ENCODE results near the gene TSR2. TPM values are rescaled to one million over a fixed set of nuclear protein-coding genes. Genes with fewer than 3 reads are reported as not detected.
A peak's percentile ranks its signal among the peaks of the same experiment; 100 is the strongest.

The TSR2 gene
- total and polyA plus RNA-seq, 2 of the 13 experiments (the other 11 are each of a cell fraction or from before 2014, with no cell fraction given) = 10.9 to 35.5 TPM

GRCh38 chrX:54439960-54440871 is at the start of gene TSR2 (continued):
- no peak for TF ChIP-seq FUBP1 (CRISPR knock-in tag; IDR thresholded peaks at IDR 0.05; ENCODE audit: borderline replicate concordance)
- TF ChIP-seq ARID4A (CRISPR knock-in tag; IDR thresholded peaks at IDR 0.05; ENCODE audit: borderline replicate concordance) = peak; percentile 72; the same call in 1 of the 2 replicates
- no peak for TF ChIP-seq ZNF713 (CRISPR knock-in tag; IDR thresholded peaks at IDR 0.05)
- peak; percentile 62; the same call in 1 of the 2 replicates for TF ChIP-seq IRF2 (CRISPR knock-in tag; IDR thresholded peaks at IDR 0.05)
- peak; percentile 95 for TF ChIP-seq YY1 (IDR thresholded peaks at IDR 0.05; ENCODE audit: insufficient read depth, insufficient replicate concordance, low read depth, low read length)
- TF ChIP-seq TFDP1 (CRISPR knock-in tag; IDR thresholded peaks at IDR 0.05; ENCODE audit: borderline replicate concordance) = peak; percentile 71; the same call in 1 of the 2 replicates
- peak; percentile 46 for TF ChIP-seq ELF3 (CRISPR knock-in tag; IDR thresholded peaks at IDR 0.05)
- TF ChIP-seq MIXL1 (CRISPR knock-in tag; IDR thresholded peaks at IDR 0.05) = peak; percentile 70; the same call in 1 of the 2 replicates
- peak; percentile 64 for TF ChIP-seq ZNF687 (CRISPR knock-in tag; IDR thresholded peaks at IDR 0.05)
- peak; percentile 92 for TF ChIP-seq SRF (IDR thresholded peaks at IDR 0.05; ENCODE audit: low read depth, low read length)
- no peak for TF ChIP-seq NFRKB (IDR thresholded peaks at IDR 0.05)
- 0 out of 2 replicates have a peak, but pooled peaks have one; percentile 41 for TF ChIP-seq TMF1 (CRISPR knock-in tag; IDR thresholded peaks at IDR 0.05; ENCODE audit: low read depth)
- no peak for TF ChIP-seq ZNF607 (CRISPR knock-in tag; IDR thresholded peaks at IDR 0.05; ENCODE audit: borderline replicate concordance)
- TF ChIP-seq TFDP2 (CRISPR knock-in tag; IDR thresholded peaks at IDR 0.05) = peak; percentile 59; the same call in 1 of the 2 replicates
- TF ChIP-seq TBP (CRISPR knock-in tag; IDR thresholded peaks at IDR 0.05) = no peak
